Fibroblast of villous mesenchyme (primary cell): Measurements from ENCODE around the gene KDR. TPM values are rescaled to one million over a fixed set of nuclear protein-coding genes. Genes with fewer than 3 reads are reported as not detected.

Source experiments
- DNase-seq: peaks from one replicate; pipeline ENCODE4 v3.0.0-alpha.2; 2010; ENCODE audit warnings: low read depth
- H3K4me3 ChIP-seq: 2 replicates; pipeline ENCODE4 v1.5.1; 2011; ENCODE audit warnings: low read depth, mild to moderate bottlenecking, low read length
- total RNA-seq: library from RNA; depleted of rRNA; stranded (reverse); fragments of >200 nt; gene quantifications from 2 replicates; pipeline ENCODE4 v1.2.3, GENCODE V29; 2012
- TF ChIP-seq, protein P1 (sequence below): IDR thresholded peaks from 2 replicates; pipeline ENCODE4 v1.5.1; 2012; ENCODE audit warnings: low read depth, mild to moderate bottlenecking, low read length; ENCODE audit not compliant: insufficient read depth

The KDR gene
- total RNA-seq, 1 donor: 0.86 TPM

DNA sequence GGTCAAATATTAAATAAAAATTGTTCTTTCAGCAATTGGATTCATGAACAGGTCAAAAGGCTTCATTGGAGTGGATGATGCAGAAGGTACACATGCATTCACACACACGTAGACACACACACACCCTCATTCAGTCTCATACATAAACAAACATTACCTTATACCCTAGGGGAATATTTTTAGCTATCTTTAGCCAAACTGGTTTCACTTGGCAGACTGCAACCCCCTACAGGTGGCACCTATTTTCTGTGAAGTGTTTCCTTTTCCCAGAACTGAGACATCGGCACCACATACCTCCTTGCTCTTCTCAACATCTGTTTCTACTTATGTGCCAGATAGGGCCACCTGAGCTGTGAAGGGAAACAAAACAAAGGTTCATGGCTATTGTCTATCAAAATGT lies 18.5 kb upstream of the KDR start:
- TF ChIP-seq, protein P1, sequence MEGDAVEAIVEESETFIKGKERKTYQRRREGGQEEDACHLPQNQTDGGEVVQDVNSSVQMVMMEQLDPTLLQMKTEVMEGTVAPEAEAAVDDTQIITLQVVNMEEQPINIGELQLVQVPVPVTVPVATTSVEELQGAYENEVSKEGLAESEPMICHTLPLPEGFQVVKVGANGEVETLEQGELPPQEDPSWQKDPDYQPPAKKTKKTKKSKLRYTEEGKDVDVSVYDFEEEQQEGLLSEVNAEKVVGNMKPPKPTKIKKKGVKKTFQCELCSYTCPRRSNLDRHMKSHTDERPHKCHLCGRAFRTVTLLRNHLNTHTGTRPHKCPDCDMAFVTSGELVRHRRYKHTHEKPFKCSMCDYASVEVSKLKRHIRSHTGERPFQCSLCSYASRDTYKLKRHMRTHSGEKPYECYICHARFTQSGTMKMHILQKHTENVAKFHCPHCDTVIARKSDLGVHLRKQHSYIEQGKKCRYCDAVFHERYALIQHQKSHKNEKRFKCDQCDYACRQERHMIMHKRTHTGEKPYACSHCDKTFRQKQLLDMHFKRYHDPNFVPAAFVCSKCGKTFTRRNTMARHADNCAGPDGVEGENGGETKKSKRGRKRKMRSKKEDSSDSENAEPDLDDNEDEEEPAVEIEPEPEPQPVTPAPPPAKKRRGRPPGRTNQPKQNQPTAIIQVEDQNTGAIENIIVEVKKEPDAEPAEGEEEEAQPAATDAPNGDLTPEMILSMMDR: no peak
- no peak for DNase-seq
- no peak overlapping the region for H3K4me3 ChIP-seq

DNA sequence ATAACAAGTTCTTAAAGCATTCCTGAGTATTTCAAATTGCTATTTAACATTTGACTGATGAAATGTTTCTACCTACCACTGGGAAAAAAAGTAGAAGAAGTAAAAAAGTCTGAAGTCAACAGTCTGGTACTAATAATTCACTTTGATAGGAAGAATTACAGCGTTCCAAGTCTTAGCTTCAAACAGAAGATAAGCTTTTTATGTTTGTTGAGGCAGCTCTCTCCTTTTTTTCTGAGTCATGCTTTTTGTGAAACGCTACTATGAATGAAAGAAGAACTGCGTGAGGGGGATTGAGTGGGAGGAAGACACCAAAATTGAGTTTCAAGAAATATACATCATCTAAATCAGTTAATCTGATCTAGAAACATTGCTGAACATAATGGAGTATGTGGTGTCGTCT lies 13.0 kb upstream of the KDR start:
- TF ChIP-seq, protein P1: no peak
- no peak overlapping the region for H3K4me3 ChIP-seq
- peak; percentile 21 for DNase-seq

GRCh38 chr4:55136634-55137033 lies 11.2 kb upstream of the KDR start:
- TF ChIP-seq, protein P1: no peak
- H3K4me3 ChIP-seq: no peak overlapping the region

DNA sequence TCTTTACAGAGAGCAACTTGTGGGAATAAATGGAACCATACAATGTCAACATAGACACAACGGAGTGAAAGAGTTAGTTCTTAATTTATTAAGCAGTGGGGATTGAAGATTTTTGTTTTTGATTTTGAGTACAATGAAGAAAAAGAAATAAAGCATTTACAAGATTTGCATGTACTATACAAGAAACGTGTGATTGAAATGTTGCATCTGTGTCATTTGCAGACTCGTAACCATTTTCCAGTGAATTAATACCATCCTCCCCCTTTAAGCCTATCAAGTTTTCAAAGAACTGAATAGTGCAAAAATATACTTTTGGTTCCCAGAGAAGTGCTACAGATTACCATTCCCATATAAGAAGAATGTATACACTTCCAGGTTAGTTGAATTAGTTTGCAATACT lies 8.6 kb upstream of the KDR start:
- DNase-seq: no peak
- TF ChIP-seq, protein P1: no peak
- no peak overlapping the region for H3K4me3 ChIP-seq

More at GRCh38 chr4:55136634-55137033, 11.2 kb upstream of the KDR start:
- DNase-seq: peak; percentile 28

DNA sequence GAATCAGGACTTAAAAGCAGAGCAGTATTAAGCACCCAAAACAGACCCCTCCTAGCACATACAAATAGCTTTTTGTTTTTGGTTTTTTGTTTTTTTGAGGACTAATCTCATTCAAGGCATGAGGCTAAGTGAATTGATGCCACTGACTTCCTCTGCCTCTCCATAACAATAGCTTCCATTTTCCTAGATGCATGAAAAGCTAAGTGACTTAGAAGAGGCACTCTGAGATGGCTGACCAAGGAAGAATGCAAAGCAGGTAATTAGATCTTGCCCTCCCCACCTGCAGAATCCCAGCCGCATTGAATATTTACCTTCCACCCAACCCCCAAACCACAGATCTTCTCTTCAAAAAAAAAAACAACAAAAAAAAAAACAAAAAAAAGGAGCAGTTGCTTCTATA lies 7.4 kb upstream of the KDR start:
- no peak for DNase-seq

GRCh38 chr4:55127521-55127920 lies 2.1 kb upstream of the KDR start:
- TF ChIP-seq, protein P1: no peak
- H3K4me3 ChIP-seq: no peak overlapping the region
- DNase-seq: no peak

More for the DNA sequence above, 7.4 kb upstream of the KDR start:
- TF ChIP-seq, protein P1: no peak
- H3K4me3 ChIP-seq: no peak overlapping the region

GRCh38 chr4:55127053-55127452 lies 1.7 kb upstream of the KDR start:
- no peak overlapping the region for H3K4me3 ChIP-seq
- no peak for DNase-seq
- TF ChIP-seq, protein P1: no peak
